Activated CD4-positive, alpha-beta T cell treated with anti-CD3 and anti-CD28 coated beads for 4 hours (primary cell): ENCODE data around the gene TSPAN14.
A peak's percentile ranks its signal among the peaks of the same experiment; 100 is the strongest.
"Not testable (repeated sequence)": the region's sequence is repeated elsewhere in the genome, so short reads cannot be mapped to it uniquely, and the experiment has no call there.

Experiments
- DNase-seq, 2 donors: peaks; one replicate each; pipeline ENCODE4 v3.0.0-alpha.2; 2020

Gene TSPAN14

GRCh38 chr10:80453842-80454512 is at the start of gene TSPAN14:
Gene TSPAN14 (plus strand): TSS chr10:80454310. CDS start chr10:80489234, 34,924 bp downstream.
- DNase-seq = peak; percentile 68 to 71

GRCh38 chr10:80405035-80405434 is 49.1 kb upstream of the TSPAN14 start:
- DNase-seq = no peak

- no peak for DNase-seq
These were observed 48.5 kb upstream of the TSPAN14 start for GRCh38 chr10:80405626-80406025.

GRCh38 chr10:80406204-80406603 is 47.9 kb upstream of the TSPAN14 start:
- DNase-seq = no peak

GRCh38 chr10:80407812-80408241 is 46.3 kb upstream of the TSPAN14 start:
- DNase-seq = peak; percentile 57 to 65

- DNase-seq = peak; percentile 73 to 77
These were observed 45.6 kb upstream of the TSPAN14 start, which contains the start of gene PRXL2A for GRCh38 chr10:80408242-80409101. Gene PRXL2A (plus strand): TSS chr10:80408551. CDS start chr10:80420468, 11,917 bp downstream.

- DNase-seq = no peak
These were observed 45.0 kb upstream of the TSPAN14 start for GRCh38 chr10:80409121-80409520.

- DNase-seq = no peak
These were observed 44.0 kb upstream of the TSPAN14 start for GRCh38 chr10:80410122-80410521.

- no peak for DNase-seq
These were observed 43.4 kb upstream of the TSPAN14 start for GRCh38 chr10:80410578-80411145.

GRCh38 chr10:80411267-80411668 is 42.8 kb upstream of the TSPAN14 start:
- no peak for DNase-seq

GRCh38 chr10:80411681-80412220 is 42.4 kb upstream of the TSPAN14 start:
- no peak for DNase-seq

- DNase-seq = no peak
These were observed 41.6 kb upstream of the TSPAN14 start for GRCh38 chr10:80412486-80412885.

- no peak for DNase-seq
These were observed 40.7 kb upstream of the TSPAN14 start for GRCh38 chr10:80413271-80413996.

GRCh38 chr10:80414142-80414895 is 39.8 kb upstream of the TSPAN14 start:
- no peak for DNase-seq

- no peak for DNase-seq
These were observed 38.2 kb upstream of the TSPAN14 start for GRCh38 chr10:80415734-80416478.

GRCh38 chr10:80416479-80417098 is 37.5 kb upstream of the TSPAN14 start:
- no peak for DNase-seq

- DNase-seq = not testable (repeated sequence)
These were observed 36.9 kb upstream of the TSPAN14 start for GRCh38 chr10:80417256-80417655.

- DNase-seq = no peak
These were observed 32.9 kb upstream of the TSPAN14 start for GRCh38 chr10:80421050-80421706.

- no peak for DNase-seq
These were observed 32.2 kb upstream of the TSPAN14 start for GRCh38 chr10:80421707-80422536.
